ELF-1 (cell line): ENCODE measurements around the gene TWIST2.

ENCODE experiments used
- DNase-seq: peaks from one replicate; pipeline ENCODE4 v3.0.0-alpha.2; 2016; ENCODE audit warnings: low read depth, low spot score

TWIST2 gene

DNA sequence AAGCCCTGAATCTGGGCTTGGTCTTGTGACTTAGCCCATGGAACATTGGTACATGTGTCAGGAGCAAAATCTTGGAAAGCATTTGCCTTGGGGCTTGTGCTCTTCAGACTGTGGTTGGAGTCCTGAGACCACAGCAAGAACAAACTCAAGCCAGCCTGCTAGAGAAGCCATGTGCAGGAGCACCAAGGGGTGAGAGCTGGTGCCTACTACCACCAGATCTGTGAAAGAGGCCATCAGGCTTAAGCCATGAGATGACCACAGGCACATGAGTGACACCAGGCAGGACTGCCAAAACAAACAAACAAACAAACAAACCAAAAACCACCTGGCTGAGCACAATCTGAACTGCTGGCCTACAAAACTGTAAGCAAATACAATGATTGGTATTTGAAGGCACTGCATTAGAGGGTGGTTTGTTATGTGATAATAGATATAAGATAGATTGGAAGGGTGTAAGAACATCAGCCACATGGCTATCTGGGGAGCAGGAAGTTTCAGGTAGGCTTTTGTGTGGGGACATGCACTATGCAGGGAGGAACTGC lies 9.0 kb upstream of the TWIST2 start:
- no peak for DNase-seq

DNA sequence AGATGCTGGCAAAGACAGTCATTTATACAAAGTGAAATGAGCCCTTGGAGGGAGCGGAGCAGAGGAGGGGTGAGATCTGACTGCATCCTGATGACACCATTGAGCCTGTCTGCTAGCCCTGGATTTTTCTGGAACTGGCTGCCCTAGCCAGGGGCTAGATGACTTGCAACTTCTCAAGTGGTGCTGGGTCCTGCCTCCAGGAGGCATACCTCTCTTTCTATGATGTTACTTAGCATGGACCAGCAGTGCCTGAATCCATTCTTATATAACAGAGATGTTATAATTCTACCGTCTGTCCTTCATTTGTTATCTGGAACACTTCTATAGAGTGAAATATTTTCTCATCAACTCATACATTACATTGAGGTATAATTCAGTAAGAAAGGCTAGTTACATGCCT lies 8.5 kb upstream of the TWIST2 start:
- no peak for DNase-seq

DNA sequence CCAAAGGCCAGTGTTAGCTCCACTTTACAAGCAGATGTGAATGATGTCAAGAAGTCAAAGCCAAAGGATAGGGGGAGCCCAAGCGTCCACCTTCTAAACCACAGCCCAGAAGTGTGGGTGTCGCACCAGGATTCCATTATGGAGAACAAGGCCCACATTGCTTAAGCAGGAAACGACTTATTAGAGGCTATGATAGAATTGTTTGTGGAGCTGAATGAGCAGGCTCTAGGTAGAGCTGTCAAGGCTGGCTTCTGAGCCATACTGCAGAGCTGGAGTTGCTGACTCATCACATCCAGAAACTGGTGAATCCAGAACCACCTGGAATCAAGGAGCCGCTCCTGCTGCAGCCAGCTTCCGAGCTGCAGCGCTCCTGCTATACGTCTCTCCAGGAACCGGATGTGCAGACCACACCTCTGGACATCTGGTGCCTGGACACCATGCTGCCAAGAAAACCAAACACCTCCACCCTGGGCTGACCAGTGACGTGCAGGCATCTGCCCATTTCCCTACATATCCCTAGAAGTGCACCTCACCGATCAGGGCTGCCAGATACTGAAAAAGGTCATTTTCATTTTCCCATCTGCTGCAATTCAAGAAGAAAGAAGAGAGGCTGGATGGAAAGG lies 6.2 kb upstream of the TWIST2 start:
- DNase-seq, result no peak

DNA sequence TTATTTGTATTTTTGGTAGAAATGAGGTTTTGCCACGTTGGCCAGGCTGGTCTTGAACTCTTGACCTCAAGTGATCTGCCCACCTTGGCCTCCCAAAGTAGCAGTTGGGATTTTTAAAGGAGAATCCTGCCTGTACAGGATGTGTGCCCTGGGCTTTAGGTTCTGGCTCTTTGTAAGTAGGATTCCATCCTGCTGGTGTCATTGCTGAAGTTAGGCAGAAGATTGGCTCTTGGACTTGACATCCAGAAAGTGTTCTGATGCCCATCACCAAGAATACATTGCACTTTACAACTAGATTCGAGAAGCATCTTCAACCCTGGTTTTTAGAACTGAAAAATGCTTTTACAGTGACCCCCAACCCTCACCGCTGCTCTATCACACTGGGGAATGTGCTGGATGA lies 4.4 kb upstream of the TWIST2 start:
- no peak for DNase-seq

DNA sequence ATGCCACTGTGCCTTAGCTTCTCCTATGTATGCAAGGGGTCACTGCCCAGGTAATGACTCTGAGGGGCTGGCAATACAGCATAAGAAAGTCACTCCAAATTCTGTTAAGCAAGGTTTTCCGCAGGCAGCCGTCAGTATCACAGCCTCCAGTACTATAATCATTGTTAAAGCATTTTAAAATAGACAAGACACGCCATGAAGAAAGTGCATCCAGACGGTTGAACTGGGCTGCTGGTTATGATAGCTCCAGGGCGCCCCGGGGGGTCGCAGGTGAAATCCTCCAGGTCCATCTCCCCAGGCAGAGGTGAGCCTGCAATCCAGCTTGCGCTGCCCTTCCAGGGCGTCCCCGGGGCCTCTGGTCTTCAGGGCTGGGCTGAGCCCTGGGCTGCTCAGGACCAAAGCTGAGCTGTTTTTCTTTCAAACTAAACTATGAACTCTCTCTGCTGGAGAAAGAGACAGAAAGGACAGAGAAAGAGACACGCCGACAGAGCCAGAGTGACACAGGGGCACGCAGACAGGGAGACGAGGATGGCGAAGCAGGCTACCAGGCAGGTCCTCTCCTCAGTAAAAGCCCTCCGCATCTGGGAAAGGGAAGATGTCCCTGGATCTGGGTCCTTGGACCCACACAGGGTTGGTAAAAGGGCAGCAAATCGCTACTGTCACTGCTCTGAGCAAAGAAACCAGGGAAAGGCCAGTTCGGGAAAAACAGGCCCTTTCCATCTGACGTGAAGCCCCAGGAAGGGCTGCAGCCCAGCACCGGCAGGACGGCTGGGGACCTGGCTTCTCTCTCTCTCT lies 2.1 kb upstream of the TWIST2 start:
- peak; percentile 40 for DNase-seq

DNA sequence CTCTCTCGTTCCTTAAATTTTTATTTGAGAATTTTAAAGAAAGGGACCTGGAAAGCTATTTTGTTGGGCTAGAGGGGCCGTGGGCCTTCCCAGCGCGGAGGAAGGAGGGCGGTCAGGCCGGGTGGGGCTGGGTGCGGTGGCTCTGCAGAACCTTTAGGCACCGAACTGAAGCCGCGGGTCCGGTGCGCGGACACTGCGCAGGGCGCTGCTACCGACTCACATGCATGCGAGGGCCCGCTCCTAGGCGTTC lies 1.6 kb upstream of the TWIST2 start:
- no peak for DNase-seq

DNA sequence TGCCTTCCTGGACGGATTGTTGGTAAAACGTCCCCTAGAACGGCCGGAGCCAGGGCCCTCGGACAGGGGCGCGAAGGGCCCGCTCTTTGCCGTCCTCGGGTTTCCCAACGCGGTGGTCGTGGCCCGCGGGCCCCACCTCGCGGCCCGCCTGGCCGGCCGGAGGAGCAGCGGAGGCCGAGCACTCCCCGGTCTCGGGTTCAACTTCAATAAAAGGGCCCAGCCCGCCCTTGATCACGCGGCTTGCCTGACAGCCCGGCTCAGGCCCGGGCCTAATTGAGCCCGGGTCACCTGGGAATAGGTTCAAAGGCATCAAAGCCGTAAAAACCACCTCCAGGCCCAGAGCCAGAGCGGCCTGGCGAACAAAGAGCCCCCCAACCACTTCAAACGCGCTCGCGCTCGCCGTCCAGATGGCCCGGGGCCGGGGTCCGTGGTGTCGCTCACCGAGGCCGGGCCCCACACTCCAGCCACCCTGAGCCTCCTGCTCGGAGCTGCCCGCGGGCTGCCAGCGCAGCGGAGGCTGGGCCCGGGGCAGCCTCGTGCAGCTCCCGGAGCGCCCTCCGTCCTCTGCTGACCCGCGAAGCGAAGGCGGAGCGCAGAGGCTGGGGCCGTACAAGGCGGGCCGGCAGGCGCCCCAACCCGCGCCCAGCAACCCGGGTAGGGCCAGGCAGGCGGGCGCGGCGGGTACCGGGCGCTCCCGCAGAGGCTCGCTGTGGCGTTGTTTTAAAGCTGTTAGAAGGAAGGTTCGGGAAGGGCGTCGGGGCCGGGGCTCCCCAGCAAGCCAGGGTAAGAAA lies 1.1 kb upstream of the TWIST2 start:
- DNase-seq, result peak; percentile 76

DNA sequence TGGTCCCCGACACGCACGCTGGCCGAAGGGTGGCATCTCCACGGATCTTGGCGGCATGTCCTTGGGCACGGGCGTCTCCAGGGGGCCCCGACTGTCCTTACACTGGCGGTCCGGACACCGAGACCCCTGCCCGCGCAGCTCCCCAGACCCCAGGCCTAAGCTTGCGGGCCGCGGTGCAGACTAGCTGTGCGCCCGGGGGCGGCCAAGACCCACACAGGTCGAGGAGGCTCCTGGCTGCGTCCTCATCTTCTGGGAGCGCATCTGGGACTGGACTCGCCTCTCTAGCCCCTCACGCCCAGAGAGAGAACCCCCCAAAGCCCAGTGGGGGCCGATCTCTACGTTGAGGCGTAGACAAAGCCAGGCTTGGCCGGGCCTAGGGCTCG lies 475 bp upstream of the TWIST2 start:
- peak; percentile 47 for DNase-seq

DNA sequence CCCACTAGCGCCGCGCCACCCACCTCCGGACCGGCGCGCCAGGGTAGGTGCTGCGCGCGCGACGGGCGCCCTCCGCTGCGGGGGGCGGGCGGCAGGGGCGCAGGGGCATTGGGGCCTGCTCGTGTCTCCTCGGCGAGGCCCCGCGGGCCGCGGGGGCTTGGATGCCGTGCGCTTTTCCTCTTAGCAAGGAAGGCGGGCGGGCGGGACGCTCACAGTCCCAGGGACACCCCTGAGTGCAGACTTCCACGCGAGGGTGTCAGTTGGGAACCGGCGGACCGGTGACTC lies 748 bp downstream of the TWIST2 start:
- no peak for DNase-seq

DNA sequence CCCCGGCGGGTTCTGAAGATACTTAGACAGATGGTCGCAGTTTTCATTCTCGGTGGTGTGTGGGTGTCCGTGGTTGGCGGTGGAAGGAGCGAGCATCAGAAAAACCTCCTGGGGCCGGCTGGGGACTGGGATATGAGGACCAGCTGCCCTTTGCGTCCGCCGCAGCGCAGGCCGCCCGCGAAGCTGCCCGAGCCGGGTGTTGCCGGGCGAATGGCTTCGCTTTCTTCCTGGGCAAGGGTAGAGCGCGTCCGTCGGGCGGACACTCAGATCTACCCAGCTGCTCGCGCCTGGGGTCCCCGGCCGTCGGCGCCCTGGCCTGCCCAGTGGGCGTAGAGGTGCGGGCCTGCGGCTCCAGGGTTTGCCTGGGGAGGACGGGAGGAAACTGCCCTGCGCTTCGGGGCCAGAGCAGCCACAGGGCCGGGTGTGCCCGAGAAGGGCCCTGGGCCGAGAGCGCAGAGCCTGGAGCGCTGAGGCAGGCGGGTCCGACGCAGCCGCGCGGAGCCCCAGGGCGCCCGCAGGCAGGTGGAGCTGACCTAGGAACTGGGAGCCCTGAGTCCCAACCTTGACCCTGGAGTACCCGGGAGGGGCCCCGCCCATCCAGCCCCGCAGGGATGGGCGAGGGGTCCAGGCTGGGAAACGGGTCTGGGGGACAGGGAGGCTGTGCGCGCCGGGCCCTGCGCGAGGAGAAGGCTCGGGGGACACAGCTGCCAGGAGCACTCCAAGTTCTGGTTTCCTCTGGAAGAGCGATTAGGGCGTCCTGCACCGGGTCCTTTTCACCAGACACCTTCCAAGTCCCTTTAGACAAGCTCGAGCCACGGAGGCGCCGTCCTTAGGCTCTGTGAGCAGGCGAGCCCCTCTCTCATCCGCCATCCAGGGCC lies 1.3 kb downstream of the TWIST2 start:
- peak; percentile 40 for DNase-seq

DNA sequence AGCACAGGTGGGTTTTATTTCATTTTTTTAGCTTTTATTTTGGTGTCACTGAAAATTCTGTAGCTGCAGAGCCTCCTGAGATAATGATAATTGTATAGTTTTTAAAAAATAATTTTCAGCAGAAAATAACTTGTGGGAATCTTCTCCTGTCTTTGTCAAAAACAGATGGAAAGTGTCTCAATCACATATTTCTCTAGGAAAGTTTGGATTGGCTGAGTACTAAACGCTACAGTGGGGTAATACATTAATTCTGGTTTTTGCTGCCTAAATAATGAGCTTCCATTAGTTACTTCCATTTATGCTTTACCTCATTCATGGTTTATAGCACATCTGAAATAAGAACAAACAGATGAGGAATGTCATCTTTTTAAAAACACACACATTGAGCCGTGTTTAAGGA lies 2.2 kb downstream of the TWIST2 start:
- no peak for DNase-seq

DNA sequence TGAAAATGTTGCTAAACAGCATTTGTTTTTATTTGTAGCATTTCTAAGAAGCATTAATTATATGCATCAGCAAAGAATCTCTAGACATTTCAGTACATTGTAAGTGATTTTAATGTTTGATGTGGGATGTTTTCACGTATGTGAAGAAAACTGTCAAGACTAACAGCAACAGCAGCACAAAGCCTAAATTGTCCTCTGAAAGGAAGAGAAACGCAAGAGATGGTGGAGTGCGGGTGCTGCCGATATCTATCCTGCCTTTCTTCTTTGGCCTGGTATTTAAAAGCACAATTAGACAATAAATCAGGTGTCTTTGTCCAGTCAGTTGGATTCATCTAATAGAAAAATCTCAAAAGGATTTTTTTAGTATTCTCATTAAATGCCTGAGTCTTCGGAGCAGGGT lies 3.1 kb downstream of the TWIST2 start:
- DNase-seq, result no peak

DNA sequence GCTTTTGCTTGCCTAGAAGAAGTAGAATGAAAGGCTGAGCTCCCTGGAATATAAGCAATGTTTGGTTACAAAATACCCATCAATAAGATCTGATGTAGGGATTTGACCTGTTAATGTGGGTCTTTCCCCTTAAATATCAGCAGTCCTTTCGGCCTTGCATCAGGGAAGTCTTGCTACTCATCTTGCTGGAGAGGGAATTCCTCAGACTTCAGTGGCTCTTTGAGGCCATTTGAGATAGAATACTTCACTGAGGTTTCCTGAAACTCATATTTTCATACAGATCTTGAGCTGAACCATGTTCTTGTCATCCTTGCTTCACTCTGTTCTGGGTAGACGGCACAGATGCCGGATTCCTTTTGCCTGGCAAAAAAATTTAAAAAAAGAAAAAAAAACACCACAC lies 3.9 kb downstream of the TWIST2 start:
- DNase-seq, result no peak

DNA sequence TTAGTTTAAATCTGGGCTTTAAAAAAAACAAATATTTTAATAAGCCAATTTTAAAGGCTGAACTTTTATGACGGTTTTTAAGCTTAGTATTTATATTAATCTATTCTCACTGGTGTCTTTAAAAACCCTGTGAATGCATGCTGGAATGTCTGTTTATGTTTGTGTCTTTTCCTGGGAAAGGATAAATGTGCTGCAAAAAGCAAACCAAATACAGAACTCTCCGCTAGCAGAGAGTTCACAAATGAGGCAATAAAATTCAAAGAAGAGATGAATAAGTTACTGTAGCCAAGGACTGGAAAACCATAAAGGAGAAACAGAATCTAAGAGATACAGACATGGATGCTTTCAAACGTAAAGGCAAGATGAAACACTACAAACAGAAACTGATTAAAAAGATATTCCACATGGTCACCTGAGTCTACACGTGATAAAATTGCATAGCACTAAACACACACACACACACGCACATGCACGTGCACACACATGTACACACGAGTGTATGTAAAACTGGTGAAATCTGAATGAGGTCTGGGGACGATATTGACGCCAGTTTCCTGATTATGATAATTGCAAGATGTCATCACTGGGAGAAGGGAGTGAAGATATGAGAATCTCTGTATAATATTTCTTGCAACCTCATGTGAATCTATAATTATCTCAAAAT lies 4.5 kb downstream of the TWIST2 start:
- DNase-seq, result no peak

DNA sequence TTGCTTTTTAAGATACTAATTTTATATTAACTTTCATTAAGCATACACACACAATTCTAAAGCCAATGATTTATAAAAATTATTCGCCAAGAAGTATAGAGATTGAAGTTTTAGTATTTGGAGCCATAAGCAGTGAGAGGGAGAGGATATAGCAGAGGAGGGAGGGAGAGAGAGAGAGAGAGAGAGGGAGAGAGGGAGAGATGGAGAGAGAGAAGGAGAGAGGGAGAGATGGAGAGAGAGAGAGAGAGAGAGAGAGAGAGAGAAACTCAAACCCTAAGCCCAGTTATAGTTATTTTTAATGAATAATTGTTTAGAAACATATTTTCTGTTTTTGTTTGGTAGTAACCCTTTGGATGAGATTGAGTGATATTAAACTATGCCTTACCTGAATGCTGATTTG lies 5.3 kb downstream of the TWIST2 start:
- no peak for DNase-seq

DNA sequence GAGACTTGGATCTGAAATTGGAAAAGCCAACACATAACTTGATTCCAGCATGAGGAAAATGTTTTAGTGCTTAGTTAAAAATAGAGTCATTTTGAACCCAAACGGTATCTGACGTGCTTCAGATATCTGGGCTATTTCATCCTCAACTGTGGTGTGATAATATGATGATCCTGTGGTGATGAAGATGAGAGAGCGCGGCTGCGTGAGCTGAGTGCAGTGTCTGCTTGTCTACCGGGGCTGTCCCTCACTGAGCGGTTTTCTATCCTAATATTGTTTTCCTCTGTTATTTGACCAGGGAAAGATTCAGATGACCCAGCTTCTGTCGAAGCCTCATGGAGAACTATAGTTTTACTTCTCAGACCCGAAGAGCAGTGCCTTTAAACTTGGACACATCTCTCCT lies 5.8 kb downstream of the TWIST2 start:
- DNase-seq, result no peak

DNA sequence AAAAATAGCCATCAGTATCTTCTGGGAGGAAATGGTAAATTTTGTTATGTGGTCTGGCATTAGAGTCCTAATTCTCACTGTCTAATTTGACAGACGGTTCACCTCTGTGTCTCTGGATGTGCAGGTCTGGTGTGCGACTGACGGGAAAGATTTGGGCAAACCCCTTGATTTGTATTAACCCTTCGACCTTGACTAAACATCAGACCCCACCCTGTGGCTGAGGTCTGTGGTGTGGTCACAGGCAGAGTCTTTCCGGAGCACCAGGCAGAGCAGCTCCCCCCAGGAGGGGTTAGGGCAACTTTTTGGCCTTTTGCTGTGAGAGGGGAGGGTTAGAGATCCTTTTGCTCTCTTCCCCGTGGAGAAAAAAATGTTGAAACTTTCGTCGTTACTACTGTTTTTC lies 6.4 kb downstream of the TWIST2 start:
- no peak for DNase-seq

DNA sequence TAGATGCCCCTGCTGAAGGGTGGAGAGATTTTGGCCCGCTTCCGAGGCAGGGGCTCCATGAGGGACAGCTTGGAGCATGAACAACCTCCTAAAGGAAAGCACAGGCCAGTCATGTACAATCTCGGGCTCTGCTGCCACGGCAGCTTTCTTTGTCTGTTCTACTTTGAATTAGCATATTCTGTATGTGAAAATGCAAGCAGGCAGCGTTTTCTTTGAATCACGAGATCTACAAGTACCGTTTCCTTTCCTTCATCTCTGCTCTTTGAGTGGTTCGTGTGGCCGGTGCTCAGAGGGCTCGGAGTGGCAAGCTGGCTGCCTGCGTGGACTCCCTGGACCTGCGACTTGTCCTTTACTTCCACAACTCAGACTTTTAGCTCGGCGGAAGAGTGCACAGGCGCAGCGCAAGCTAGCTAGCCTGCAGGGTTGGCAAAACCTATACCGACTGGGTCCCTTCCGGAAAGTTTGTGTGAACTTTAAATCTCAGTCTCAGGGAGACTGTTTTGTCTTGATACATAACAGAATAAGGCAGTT lies 6.9 kb downstream of the TWIST2 start:
- no peak for DNase-seq

DNA sequence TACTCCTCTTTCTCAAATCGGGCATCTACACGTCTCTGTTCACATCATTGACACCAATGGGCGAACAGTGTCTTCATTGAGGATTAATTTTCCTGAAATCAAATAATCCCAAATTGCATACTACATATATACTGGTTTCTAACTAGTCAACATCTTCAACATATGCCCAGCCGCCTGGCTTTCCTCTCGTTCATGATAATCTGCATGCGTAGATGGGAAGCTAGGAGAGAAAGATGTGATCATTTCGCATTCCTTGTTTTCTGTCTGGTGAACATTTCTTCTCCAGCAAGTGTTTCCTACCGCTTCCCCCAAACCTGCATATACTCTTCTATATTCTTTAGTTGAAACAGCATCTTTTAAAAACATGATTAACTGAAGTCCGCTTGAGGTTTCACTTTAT lies 7.4 kb downstream of the TWIST2 start:
- no peak for DNase-seq

DNA sequence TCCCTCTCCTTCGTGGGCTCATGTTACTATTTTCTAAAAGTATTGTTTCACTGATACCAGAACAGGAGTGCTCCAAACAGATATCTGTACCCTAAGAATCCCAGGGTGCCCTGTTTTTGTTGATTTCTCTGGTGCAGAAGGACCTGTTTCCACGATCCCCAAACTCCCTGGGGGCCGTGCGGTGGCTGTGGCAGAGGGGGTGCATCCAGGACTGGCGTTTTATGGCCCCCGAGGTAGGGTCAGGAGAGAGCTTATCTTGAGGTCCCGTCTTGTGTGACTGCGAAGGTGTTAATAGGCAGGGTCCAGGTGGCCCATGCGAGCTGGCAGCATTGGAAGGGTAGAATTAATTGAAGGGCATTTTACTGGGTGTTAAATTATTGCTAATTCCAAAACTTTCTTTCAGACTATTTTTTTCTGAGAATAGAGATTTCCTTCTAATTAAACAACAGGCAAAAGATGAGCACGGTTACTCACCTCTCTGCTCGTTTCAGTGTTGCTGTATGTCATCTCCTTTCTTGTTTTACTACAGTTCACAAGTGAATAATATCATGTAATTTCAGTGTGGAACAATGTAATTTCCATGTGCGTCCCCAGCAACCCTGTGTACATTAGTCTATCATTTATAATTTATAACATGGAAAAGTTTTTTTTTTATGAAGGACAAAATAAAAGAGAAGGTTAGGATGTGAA lies 8.2 kb downstream of the TWIST2 start:
- no peak for DNase-seq
